COR-L47 (cell line): ENCODE data around the gene EVC.
A peak's percentile ranks its signal among the peaks of the same experiment; 100 is the strongest.
"Not testable (repeated sequence)": the region's sequence is repeated elsewhere in the genome, so short reads cannot be mapped to it uniquely, and the experiment has no call there.

Source experiments
- DNase-seq: peaks from one replicate; lab custom pipeline; 2025; lab: John Stamatoyannopoulos, UW

The EVC gene

GRCh38 chr4:5785806-5786680 lies 75.0 kb downstream of the EVC start:
- DNase-seq, result no peak

- DNase-seq, result no peak
Measured at GRCh38 chr4:5787311-5787710, 76.3 kb downstream of the EVC start.

GRCh38 chr4:5788144-5788543 lies 77.1 kb downstream of the EVC start:
- no peak for DNase-seq

GRCh38 chr4:5789141-5789540 lies 78.1 kb downstream of the EVC start:
- no peak for DNase-seq

GRCh38 chr4:5790546-5790857 lies 79.5 kb downstream of the EVC start:
- no peak for DNase-seq

GRCh38 chr4:5791654-5792053 lies 80.7 kb downstream of the EVC start:
- no peak for DNase-seq

- DNase-seq, result no peak
Measured at GRCh38 chr4:5793514-5793913, 82.5 kb downstream of the EVC start.

GRCh38 chr4:5795580-5795979 lies 84.6 kb downstream of the EVC start:
- no peak for DNase-seq

- DNase-seq, result no peak
Measured at GRCh38 chr4:5796976-5797375, 86.0 kb downstream of the EVC start.

- no peak for DNase-seq
Measured at GRCh38 chr4:5797866-5798265, 86.9 kb downstream of the EVC start.

- DNase-seq, result no peak
Measured at GRCh38 chr4:5798462-5798861, 87.5 kb downstream of the EVC start.

GRCh38 chr4:5798946-5799345 lies 87.9 kb downstream of the EVC start:
- no peak for DNase-seq

- DNase-seq, result no peak
Measured at GRCh38 chr4:5799406-5799805, 88.4 kb downstream of the EVC start.

GRCh38 chr4:5800496-5800895 lies 89.5 kb downstream of the EVC start:
- no peak for DNase-seq

- no peak for DNase-seq
Measured at GRCh38 chr4:5801696-5802095, 90.7 kb downstream of the EVC start.

- no peak for DNase-seq
Measured at GRCh38 chr4:5802565-5802964, 91.6 kb downstream of the EVC start.

GRCh38 chr4:5804656-5805055 lies 93.7 kb downstream of the EVC start:
- no peak for DNase-seq

- DNase-seq, result no peak
Measured at GRCh38 chr4:5805270-5805669, 94.3 kb downstream of the EVC start.

GRCh38 chr4:5808081-5808741 lies 97.2 kb downstream of the EVC start:
- peak; percentile 68 for DNase-seq

- no peak for DNase-seq
Measured at GRCh38 chr4:5809216-5809776, 98.3 kb downstream of the EVC start.

GRCh38 chr4:5810151-5810550 lies 99.2 kb downstream of the EVC start:
- no peak for DNase-seq

- DNase-seq, result no peak
Measured at GRCh38 chr4:5810770-5811430, 99.9 kb downstream of the EVC start.

- DNase-seq, result not testable (repeated sequence)
Measured at GRCh38 chr4:5812057-5812456, 101.1 kb downstream of the EVC start.
